ENCODE data around the gene KCNH1. TPM values are rescaled to one million over a fixed set of nuclear protein-coding genes. Genes with fewer than 3 reads are reported as not detected.

Gene KCNH1
- total RNA-seq, 1 experiment from 2014 or later = not detected

DNA sequence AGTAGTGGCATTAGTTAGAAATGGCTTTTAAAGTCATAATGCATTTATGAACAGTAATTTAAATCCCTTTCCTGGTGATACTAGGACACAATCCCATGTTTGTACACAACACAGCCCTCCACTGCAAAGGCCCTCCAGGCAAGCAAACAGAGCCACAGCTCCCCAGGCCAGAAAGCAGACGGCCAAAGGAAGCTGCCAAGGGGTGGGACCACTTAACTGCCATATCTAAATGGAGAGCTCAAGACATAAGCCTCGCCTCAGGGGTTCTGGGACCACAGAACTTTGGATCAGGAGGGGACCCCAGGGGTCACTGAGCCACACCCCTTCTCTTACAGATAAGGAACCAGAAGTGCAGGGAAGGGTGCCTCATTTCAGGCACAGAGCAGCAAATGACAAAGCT is 189.7 kb downstream of the KCNH1 start:
- Histone ChIP-seq H3K27ac (ENCODE audit: low read depth, low read length) (no peak overlapping the region), H3K4me1 (ENCODE audit: control insufficient read depth in 1 of 2, insufficient read depth in 2 of 2, low read length in 2 of 2) (no peaks in the 10 kb centered on the region), H3K9me3 (ENCODE audit: control insufficient read depth in 1 of 2, insufficient read depth in 1 of 2, low read depth in 1 of 2, low read length in 2 of 2) (no peaks in the 10 kb centered on the region), H4K20me1 (ENCODE audit: insufficient read depth) (no peaks in the 10 kb centered on the region), H3K79me2 (ENCODE audit: insufficient read depth, low read length) (no peaks in the 10 kb centered on the region), H3K4me3 (replicated peaks in 1 of 2; ENCODE audit: low read depth in 1 of 2, low read length in 2 of 2) (no peak overlapping the region), H2AFZ (ENCODE audit: low read depth, low read length, poor library complexity, severe bottlenecking) (no peak overlapping the region), H3K4me2 (ENCODE audit: low read length) (no peak overlapping the region), H3K9ac (ENCODE audit: low read length) (no peak overlapping the region), H3K9me2 (ENCODE audit: insufficient read depth) (no peaks in the 10 kb centered on the region), H3K36me3 (ENCODE audit: control insufficient read depth in 1 of 2, insufficient read depth in 2 of 2, low read length in 2 of 2) (no peaks in the 10 kb centered on the region), H3K27me3 (ENCODE audit: insufficient read depth, low read length) (peaks cover 23% of the 10 kb centered on the region; the same call in 1 of the 2 replicates)
- ChIA-PET POLR2A (no interaction called here), RAD21 (ENCODE audit: low non-redundant PET in 1 of 2, low total read pairs in 2 of 2, uncharacterized antibody in 2 of 2, unreplicated experiment in 2 of 2) (no interaction called here), CTCF (no interaction called here)
- ATAC-seq = no peak
- BruUV-seq (replicated peaks) = no TSS peak
- intact Hi-C loops (cut with micrococcal nuclease) = no loop called here
- no peak for DNase-seq (ENCODE audit: low read depth, low spot score)
- TF ChIP-seq, protein P1, sequence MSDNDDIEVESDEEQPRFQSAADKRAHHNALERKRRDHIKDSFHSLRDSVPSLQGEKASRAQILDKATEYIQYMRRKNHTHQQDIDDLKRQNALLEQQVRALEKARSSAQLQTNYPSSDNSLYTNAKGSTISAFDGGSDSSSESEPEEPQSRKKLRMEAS (IDR thresholded peaks at IDR 0.05) = no peak
- TF ChIP-seq EZH2 (IDR thresholded peaks at IDR 0.05) = no peak
- no peak for TF ChIP-seq ZNF274 (IDR thresholded peaks at IDR 0.05; ENCODE audit: low read depth, low read length)
- TF ChIP-seq SRF (IDR thresholded peaks at IDR 0.05; ENCODE audit: low read depth) = no peak
- TF ChIP-seq YY1 (IDR thresholded peaks at IDR 0.05; ENCODE audit: extremely low read depth, insufficient replicate concordance, low read depth, low read length) = no peak
- no peak for TF ChIP-seq SP1 (IDR thresholded peaks at IDR 0.05; ENCODE audit: low read depth)
- TF ChIP-seq, protein P2, sequence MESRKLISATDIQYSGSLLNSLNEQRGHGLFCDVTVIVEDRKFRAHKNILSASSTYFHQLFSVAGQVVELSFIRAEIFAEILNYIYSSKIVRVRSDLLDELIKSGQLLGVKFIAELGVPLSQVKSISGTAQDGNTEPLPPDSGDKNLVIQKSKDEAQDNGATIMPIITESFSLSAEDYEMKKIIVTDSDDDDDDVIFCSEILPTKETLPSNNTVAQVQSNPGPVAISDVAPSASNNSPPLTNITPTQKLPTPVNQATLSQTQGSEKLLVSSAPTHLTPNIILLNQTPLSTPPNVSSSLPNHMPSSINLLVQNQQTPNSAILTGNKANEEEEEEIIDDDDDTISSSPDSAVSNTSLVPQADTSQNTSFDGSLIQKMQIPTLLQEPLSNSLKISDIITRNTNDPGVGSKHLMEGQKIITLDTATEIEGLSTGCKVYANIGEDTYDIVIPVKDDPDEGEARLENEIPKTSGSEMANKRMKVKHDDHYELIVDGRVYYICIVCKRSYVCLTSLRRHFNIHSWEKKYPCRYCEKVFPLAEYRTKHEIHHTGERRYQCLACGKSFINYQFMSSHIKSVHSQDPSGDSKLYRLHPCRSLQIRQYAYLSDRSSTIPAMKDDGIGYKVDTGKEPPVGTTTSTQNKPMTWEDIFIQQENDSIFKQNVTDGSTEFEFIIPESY (IDR thresholded peaks at IDR 0.05; ENCODE audit: extremely low read depth, insufficient replicate concordance, low read length) = no peak
- TF ChIP-seq POLR2A (IDR thresholded peaks at IDR 0.05; ENCODE audit: borderline replicate concordance, extremely low read depth, insufficient read depth, insufficient read length) = no peak

- Histone ChIP-seq H3K27ac (ENCODE audit: low read depth, low read length) (no peak overlapping the region), H3K4me3 (replicated peaks in 1 of 2; ENCODE audit: low read depth in 1 of 2, low read length in 2 of 2) (no peak overlapping the region), H3K4me1 (ENCODE audit: control insufficient read depth in 1 of 2, insufficient read depth in 2 of 2, low read length in 2 of 2) (no peaks in the 10 kb centered on the region), H3K9me3 (ENCODE audit: control insufficient read depth in 1 of 2, insufficient read depth in 1 of 2, low read depth in 1 of 2, low read length in 2 of 2) (no peaks in the 10 kb centered on the region), H3K79me2 (ENCODE audit: insufficient read depth, low read length) (no peaks in the 10 kb centered on the region), H3K27me3 (ENCODE audit: insufficient read depth, low read length) (peaks cover 26% of the 10 kb centered on the region; the same call in 1 of the 2 replicates), H3K9ac (ENCODE audit: low read length) (no peak overlapping the region), H3K9me2 (ENCODE audit: insufficient read depth) (no peaks in the 10 kb centered on the region), H3K36me3 (ENCODE audit: control insufficient read depth in 1 of 2, insufficient read depth in 2 of 2, low read length in 2 of 2) (no peaks in the 10 kb centered on the region), H2AFZ (ENCODE audit: low read depth, low read length, poor library complexity, severe bottlenecking) (no peak overlapping the region), H3K4me2 (ENCODE audit: low read length) (no peak overlapping the region), H4K20me1 (ENCODE audit: insufficient read depth) (no peaks in the 10 kb centered on the region)
- POLR2A ChIA-PET = no interaction called here
- RAD21 ChIA-PET (ENCODE audit: low non-redundant PET in 1 of 2, low total read pairs in 2 of 2, uncharacterized antibody in 2 of 2, unreplicated experiment in 2 of 2) = no interaction called here
- CTCF ChIA-PET = no interaction called here
- DNase-seq (ENCODE audit: low read depth, low spot score) (no peak), ATAC-seq (no peak)
- no TSS peak for BruUV-seq (replicated peaks)
- TF ChIP-seq SRF (IDR thresholded peaks at IDR 0.05; ENCODE audit: low read depth) (no peak), FOSL1 (IDR thresholded peaks at IDR 0.05; ENCODE audit: low read depth) (no peak), ZNF274 (IDR thresholded peaks at IDR 0.05; ENCODE audit: low read depth, low read length) (no peak), SP1 (IDR thresholded peaks at IDR 0.05; ENCODE audit: low read depth) (no peak), POLR2AphosphoS5 (IDR thresholded peaks at IDR 0.05; ENCODE audit: low read depth, low read length) (no peak), ZFX (IDR thresholded peaks at IDR 0.05) (no peak), EGR1 (IDR thresholded peaks at IDR 0.05; ENCODE audit: low read depth) (no peak)
- TF ChIP-seq, protein P1 (IDR thresholded peaks at IDR 0.05) = no peak
- intact Hi-C loops (cut with micrococcal nuclease) = no loop called here
Observed at GRCh38 chr1:210942513-210942912, 191.4 kb downstream of the KCNH1 start.

Data from HCT116 (cell line).